ENCODE data around the gene ULK2. TPM values are rescaled to one million over a fixed set of nuclear protein-coding genes. Genes with fewer than 3 reads are reported as not detected.

The ULK2 gene
- total RNA-seq, 4 donors from 2014 or later: 14.1 to 34.0 (median 19.2) TPM

DNA sequence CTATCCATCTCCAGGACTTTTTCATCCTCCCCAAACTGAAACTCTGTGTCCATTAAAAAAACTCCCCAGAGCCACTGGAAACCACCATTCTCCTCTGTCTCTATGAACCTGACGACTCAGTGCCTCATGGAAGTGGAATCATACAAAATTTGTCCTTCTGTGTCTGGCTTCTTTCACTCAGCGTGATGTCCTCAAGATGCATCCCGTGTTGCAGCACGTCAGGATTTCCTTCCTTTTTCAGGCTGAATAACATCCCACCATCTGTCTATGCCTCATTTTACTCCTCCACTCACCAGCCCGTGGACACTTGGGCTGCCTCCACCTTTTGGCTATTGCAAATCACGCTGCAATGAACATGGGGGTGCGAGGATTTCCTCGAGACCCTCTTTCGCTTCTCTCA lies 107.0 kb downstream of the ULK2 start:
- 83% methylated on average over 9 of the region's 9 CpGs for WGBS
- H3K36me3 ChIP-seq: no peaks in the 10 kb centered on the region
- DNase-seq (ENCODE audit: low spot score in 2 of 2): peak in 1 of 2 donors; percentile 11
- no peaks in the 10 kb centered on the region for H3K9me3 ChIP-seq
- no peak overlapping the region for H3K27ac ChIP-seq
- H3K27me3 ChIP-seq: no peaks in the 10 kb centered on the region
- no peak for TF ChIP-seq EP300 (IDR thresholded peaks at IDR 0.05)
- no peak for TF ChIP-seq POLR2AphosphoS5 (IDR thresholded peaks at IDR 0.05)
- no peak for TF ChIP-seq POLR2A (IDR thresholded peaks at IDR 0.05)
- TF ChIP-seq, protein P1, sequence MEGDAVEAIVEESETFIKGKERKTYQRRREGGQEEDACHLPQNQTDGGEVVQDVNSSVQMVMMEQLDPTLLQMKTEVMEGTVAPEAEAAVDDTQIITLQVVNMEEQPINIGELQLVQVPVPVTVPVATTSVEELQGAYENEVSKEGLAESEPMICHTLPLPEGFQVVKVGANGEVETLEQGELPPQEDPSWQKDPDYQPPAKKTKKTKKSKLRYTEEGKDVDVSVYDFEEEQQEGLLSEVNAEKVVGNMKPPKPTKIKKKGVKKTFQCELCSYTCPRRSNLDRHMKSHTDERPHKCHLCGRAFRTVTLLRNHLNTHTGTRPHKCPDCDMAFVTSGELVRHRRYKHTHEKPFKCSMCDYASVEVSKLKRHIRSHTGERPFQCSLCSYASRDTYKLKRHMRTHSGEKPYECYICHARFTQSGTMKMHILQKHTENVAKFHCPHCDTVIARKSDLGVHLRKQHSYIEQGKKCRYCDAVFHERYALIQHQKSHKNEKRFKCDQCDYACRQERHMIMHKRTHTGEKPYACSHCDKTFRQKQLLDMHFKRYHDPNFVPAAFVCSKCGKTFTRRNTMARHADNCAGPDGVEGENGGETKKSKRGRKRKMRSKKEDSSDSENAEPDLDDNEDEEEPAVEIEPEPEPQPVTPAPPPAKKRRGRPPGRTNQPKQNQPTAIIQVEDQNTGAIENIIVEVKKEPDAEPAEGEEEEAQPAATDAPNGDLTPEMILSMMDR (IDR thresholded peaks at IDR 0.05): no peak
- peaks cover 5% of the 10 kb centered on the region for H3K4me1 ChIP-seq
- no peak overlapping the region for H3K4me3 ChIP-seq

DNA sequence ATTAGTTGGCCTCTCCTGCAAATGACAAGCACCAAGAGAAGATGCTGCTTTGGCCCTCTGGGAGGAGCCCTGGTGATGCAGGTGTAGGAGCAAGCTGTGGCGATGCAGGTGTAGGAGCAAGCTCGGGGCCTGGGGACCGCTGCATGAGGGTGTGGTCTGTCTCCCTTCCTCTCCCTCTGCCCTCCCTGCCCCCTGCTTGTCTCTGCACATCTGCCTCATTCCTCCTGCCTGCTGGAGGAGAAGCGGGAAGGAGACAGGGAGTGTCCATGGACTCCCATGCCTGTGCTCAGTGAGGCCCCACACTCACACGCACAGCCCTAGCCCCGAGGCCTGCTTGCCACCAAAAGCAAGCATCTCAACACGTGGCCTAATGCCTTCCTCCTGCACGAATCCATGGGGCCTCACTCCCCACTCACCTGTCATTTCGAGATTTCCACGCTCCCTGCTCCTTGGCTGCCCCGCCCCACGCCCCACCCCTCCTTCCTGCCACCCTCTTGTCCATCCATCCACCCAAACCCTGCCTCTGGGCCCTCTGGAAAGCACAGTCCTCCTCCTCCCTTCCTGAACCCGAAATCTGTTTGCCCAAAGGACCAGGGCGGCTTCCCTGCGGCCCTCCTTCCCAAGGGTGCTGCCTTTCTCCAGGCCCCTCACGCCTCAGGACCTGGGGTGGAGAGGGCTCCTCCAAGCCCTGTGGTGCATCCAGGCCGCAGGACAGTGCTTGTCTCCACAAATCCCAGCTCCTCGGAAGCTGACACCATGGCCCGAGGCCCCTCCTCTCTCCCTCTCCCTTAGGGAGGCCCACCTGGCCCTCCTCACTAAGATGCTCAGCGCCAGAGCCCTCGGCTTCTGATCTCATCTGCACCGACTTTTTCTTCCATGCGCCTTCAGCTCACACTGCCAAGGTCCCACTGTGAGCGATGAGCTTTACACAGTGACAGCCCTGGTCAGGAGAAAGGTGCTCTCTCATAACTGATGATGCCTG lies 107.9 kb downstream of the ULK2 start:
- Histone ChIP-seq H3K4me1 (peaks cover 5% of the 10 kb centered on the region), H3K4me3 (no peak overlapping the region), H3K27ac (no peak overlapping the region), H3K36me3 (no peaks in the 10 kb centered on the region), H3K27me3 (no peaks in the 10 kb centered on the region), H3K9me3 (no peaks in the 10 kb centered on the region)
- TF ChIP-seq, protein P1 (IDR thresholded peaks at IDR 0.05): no peak
- no peak for TF ChIP-seq POLR2A (IDR thresholded peaks at IDR 0.05)
- TF ChIP-seq EP300 (IDR thresholded peaks at IDR 0.05): no peak
- no peak for TF ChIP-seq POLR2AphosphoS5 (IDR thresholded peaks at IDR 0.05)
- 77% methylated on average over 24 of the region's 24 CpGs for WGBS
- peak in 1 of 2 donors; percentile 54 for DNase-seq (ENCODE audit: low spot score in 2 of 2)

DNA sequence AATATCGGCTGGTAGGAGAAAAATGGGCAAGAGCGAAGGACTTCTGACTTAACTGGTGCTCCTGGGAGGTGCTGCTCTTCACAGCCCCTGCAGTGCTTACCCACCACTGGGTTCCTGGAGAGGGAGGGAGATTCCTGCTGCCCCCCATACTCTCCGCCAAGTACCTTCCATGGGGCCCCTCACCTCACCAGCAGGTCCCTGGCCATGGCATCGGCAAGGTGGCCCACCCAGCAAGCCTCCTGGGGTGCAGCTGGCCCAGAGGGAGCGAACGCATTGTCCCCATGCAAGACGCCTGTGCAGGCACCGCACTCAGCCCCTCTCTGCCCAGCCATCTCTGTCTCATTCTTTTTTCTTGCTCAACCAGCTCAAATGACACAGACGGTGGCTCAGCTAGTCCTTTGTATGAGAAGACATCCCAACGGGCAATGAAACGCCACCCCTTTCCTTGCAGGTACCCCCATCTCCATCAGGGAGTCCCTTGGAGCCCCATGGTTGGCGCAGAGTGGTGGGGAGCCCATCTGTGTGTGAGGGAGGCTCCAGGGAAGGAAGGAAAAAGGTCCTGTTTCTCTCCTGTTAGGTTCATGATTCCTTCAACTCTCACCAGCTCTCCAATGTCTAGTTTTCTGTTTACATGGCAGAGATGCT lies 110.1 kb downstream of the ULK2 start:
- 73% methylated on average over 12 of the region's 12 CpGs for WGBS
- peak in 1 of 2 donors; percentile 51 for DNase-seq (ENCODE audit: low spot score in 2 of 2)
- Histone ChIP-seq H3K27me3 (no peaks in the 10 kb centered on the region), H3K9me3 (no peaks in the 10 kb centered on the region), H3K4me3 (no peak overlapping the region), H3K27ac (no peak overlapping the region), H3K4me1 (peaks cover 22% of the 10 kb centered on the region), H3K36me3 (no peaks in the 10 kb centered on the region)
- TF ChIP-seq POLR2A (IDR thresholded peaks at IDR 0.05): no peak
- TF ChIP-seq EP300 (IDR thresholded peaks at IDR 0.05): no peak
- no peak for TF ChIP-seq POLR2AphosphoS5 (IDR thresholded peaks at IDR 0.05)

DNA sequence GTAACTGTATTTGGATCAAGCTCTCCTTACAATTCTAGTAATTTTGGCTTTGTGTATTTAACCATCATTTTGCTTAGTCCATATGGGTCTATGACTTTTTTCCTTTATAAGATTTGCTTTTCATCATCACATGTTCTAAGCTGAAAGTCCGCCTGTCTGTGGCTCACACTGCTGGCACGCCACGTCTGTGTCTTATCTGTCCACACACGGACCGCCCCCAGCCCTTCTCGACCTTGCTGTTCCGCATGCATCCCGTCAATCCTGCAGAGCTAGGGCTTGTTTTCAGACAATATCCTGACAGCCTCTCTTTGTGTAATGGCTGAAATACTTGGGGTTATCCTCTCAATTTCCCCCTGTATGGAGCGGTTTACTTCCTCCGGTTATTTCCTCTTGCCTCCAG lies 111.2 kb downstream of the ULK2 start:
- WGBS: 75% methylated on average over 10 of the region's 10 CpGs
- Histone ChIP-seq H3K4me1 (peaks cover 25% of the 10 kb centered on the region), H3K4me3 (no peak overlapping the region), H3K9me3 (no peaks in the 10 kb centered on the region), H3K27me3 (no peaks in the 10 kb centered on the region), H3K27ac (no peak overlapping the region), H3K36me3 (no peaks in the 10 kb centered on the region)
- peak in 1 of 2 donors; percentile 41 for DNase-seq (ENCODE audit: low spot score in 2 of 2)
- TF ChIP-seq, protein P1 (IDR thresholded peaks at IDR 0.05): no peak
- TF ChIP-seq POLR2AphosphoS5 (IDR thresholded peaks at IDR 0.05) (no peak), EP300 (IDR thresholded peaks at IDR 0.05) (no peak), POLR2A (IDR thresholded peaks at IDR 0.05) (no peak)

DNA sequence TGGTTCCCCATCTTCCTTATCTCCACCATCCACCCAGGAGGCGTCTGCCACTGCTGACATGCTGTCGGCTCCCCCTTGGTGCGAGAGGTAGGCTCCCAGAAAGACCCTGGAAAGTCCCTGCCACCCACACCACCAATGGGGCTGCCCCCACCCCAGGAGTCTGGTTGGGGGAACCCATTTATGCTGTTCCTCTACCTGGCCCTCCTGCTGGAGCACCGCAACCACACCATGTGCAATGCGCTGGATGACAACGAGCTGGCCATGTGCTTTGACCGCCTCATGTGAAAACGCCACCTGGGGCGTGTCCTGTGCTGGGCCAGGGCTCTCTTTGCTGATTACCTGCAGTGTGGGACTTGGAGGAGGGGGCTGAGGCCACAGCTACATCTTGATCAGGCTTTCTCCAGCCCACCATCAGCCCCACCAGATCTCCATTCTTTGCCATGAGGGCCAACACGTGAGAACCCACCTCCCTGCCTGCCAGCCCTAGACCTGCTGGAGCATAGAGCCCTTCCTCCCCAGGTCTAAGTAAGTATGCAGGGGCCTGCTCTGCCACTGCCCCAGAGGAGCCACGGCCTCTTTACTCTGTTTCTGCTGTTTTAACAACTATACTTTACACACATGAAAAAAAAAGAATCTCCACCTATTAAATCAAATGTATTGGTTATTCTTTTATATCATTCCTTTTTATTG lies 111.8 kb downstream of the ULK2 start:
- Histone ChIP-seq H3K4me1 (peaks cover 30% of the 10 kb centered on the region), H3K27ac (no peak overlapping the region), H3K36me3 (no peaks in the 10 kb centered on the region), H3K4me3 (no peak overlapping the region), H3K9me3 (no peaks in the 10 kb centered on the region), H3K27me3 (no peaks in the 10 kb centered on the region)
- 90% methylated on average over 7 of the region's 11 CpGs for WGBS
- DNase-seq (ENCODE audit: low spot score in 2 of 2): peak; percentile 58 to 70
- TF ChIP-seq EP300 (IDR thresholded peaks at IDR 0.05): no peak
- no peak for TF ChIP-seq POLR2A (IDR thresholded peaks at IDR 0.05)
- TF ChIP-seq, protein P1 (IDR thresholded peaks at IDR 0.05): no peak
- TF ChIP-seq POLR2AphosphoS5 (IDR thresholded peaks at IDR 0.05): no peak
